ENCODE measurements around the gene DPYD. TPM values are rescaled to one million over a fixed set of nuclear protein-coding genes. Genes with fewer than 3 reads are reported as not detected.

Gene DPYD
- polyA plus RNA-seq, 4 donors = 11.9 to 31.8 (median 26.0) TPM

DNA sequence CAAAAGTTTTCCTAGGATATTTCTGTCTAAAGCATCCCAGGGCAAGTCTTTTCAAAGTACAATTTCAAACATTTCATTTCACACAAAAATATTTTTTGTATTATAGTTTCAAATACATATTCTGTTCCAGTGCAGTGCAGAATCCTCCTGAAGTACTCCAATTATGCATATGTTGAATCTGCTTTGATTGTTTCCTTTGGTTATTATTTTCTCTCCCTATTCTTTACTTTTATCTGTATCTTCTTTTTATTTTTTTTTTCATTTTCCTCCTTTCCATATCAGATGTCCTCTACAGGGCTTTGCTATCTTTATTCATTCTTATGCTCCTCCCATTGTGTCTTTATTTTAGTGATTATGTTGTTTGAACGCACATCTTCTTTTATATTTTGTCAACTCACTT, 274.8 kb downstream of the DPYD start:
- Histone ChIP-seq H3K4me3 (ENCODE audit: low read depth in 1 of 3, low read length in 3 of 3) (no peak overlapping the region), H3K27me3 (ENCODE audit: control insufficient read depth in 3 of 3, insufficient read depth in 3 of 3, low read length in 3 of 3) (no peaks in the 10 kb centered on the region), H3K9me3 (ENCODE audit: control insufficient read depth in 2 of 2, insufficient read depth in 1 of 2, low read depth in 1 of 2, low read length in 1 of 2) (peaks cover 0 to 4% of the 10 kb centered on the region in 2 donors), H3K27ac (ENCODE audit: low read depth in 1 of 3, low read length in 2 of 3) (no peak overlapping the region), H3K36me3 (ENCODE audit: control insufficient read depth in 3 of 3, insufficient read depth in 2 of 3, low read depth in 1 of 3, low read length in 3 of 3) (no peaks in the 10 kb centered on the region), H3K4me1 (ENCODE audit: control insufficient read depth in 3 of 3, insufficient read depth in 2 of 3, low read depth in 1 of 3, low read length in 2 of 3) (no peaks in the 10 kb centered on the region)
- FAIRE-seq (peak; percentile 30), DNase-seq (no peak)
- WGBS, 3 donors = 91 to 100% (median 98%) methylated on average over 1 of the region's 1 CpG

DNA sequence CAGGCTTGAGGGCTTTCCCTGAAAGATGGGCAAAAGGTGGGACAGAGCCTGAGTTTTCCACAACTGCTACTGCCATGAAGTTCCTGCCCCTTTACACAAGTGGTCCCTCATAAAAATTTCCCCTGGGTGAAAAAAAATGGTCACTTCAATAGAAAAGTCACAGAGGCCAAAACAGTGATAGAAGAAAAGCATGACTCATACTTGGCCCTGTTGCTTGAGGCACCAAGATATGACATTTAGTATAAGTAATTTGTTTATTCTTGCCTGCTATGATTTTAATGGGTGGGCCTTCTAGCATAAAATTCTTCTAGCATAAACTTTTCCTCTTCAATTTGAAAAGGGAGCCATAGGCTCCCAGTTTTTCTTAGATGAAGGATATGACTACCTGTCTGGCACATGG, 280.2 kb downstream of the DPYD start:
- no peak overlapping the region for H3K4me3 ChIP-seq (ENCODE audit: low read depth in 1 of 3, low read length in 3 of 3)
- DNase-seq = no peak
- no peaks in the 10 kb centered on the region for H3K4me1 ChIP-seq (ENCODE audit: control insufficient read depth in 3 of 3, insufficient read depth in 2 of 3, low read depth in 1 of 3, low read length in 2 of 3)
- no peaks in the 10 kb centered on the region for H3K27me3 ChIP-seq (ENCODE audit: control insufficient read depth in 3 of 3, insufficient read depth in 3 of 3, low read length in 3 of 3)
- peaks cover 0 to 4% of the 10 kb centered on the region in 2 donors for H3K9me3 ChIP-seq (ENCODE audit: control insufficient read depth in 2 of 2, insufficient read depth in 1 of 2, low read depth in 1 of 2, low read length in 1 of 2)
- FAIRE-seq = no peak
- peaks cover 0 to 1% (median 0%) of the 10 kb centered on the region in 3 donors for H3K36me3 ChIP-seq (ENCODE audit: control insufficient read depth in 3 of 3, insufficient read depth in 2 of 3, low read depth in 1 of 3, low read length in 3 of 3)
- no peak overlapping the region for H3K27ac ChIP-seq (ENCODE audit: low read depth in 1 of 3, low read length in 2 of 3)

GRCh38 chr1:97636941-97637340, 283.9 kb downstream of the DPYD start:
- H3K4me3 ChIP-seq (ENCODE audit: low read depth in 1 of 3, low read length in 3 of 3) = no peak overlapping the region
- H3K4me1 ChIP-seq (ENCODE audit: control insufficient read depth in 3 of 3, insufficient read depth in 2 of 3, low read depth in 1 of 3, low read length in 2 of 3) = no peaks in the 10 kb centered on the region
- no peak for DNase-seq
- no peaks in the 10 kb centered on the region for H3K9me3 ChIP-seq (ENCODE audit: control insufficient read depth in 2 of 2, insufficient read depth in 1 of 2, low read depth in 1 of 2, low read length in 1 of 2)
- H3K36me3 ChIP-seq (ENCODE audit: control insufficient read depth in 3 of 3, insufficient read depth in 2 of 3, low read depth in 1 of 3, low read length in 3 of 3) = peaks cover 0 to 2% (median 0%) of the 10 kb centered on the region in 3 donors
- no peak for FAIRE-seq
- H3K27me3 ChIP-seq (ENCODE audit: control insufficient read depth in 3 of 3, insufficient read depth in 3 of 3, low read length in 3 of 3) = no peaks in the 10 kb centered on the region
- H3K27ac ChIP-seq (ENCODE audit: low read depth in 1 of 3, low read length in 2 of 3) = no peak overlapping the region

DNA sequence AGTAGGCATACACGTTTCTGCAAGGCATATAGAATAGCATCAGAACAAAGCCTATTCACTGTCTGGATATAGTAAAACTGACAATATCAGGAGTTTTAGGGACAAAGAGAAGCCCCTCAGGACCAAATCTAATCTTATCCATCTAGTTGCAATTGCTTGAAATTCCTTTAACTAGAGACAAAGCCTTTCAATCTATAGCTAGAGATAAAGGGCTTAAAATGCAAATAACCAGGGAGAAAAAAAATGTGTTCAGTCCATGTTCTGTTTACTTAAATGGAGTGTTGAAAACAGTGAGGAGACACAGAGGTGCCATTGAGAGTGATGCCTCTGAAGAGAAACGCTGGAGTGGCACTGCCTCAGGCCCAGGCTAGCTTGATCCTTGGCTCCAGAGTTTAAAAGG, 286.1 kb downstream of the DPYD start:
- no peak overlapping the region for H3K27ac ChIP-seq (ENCODE audit: low read depth in 1 of 3, low read length in 2 of 3)
- no peak overlapping the region for H3K4me3 ChIP-seq (ENCODE audit: low read depth in 1 of 3, low read length in 3 of 3)
- H3K27me3 ChIP-seq (ENCODE audit: control insufficient read depth in 3 of 3, insufficient read depth in 3 of 3, low read length in 3 of 3) = no peaks in the 10 kb centered on the region
- FAIRE-seq (no peak), DNase-seq (no peak)
- H3K36me3 ChIP-seq (ENCODE audit: control insufficient read depth in 3 of 3, insufficient read depth in 2 of 3, low read depth in 1 of 3, low read length in 3 of 3) = peaks cover 0 to 2% (median 0%) of the 10 kb centered on the region in 3 donors
- H3K9me3 ChIP-seq (ENCODE audit: control insufficient read depth in 2 of 2, insufficient read depth in 1 of 2, low read depth in 1 of 2, low read length in 1 of 2) = no peaks in the 10 kb centered on the region
- H3K4me1 ChIP-seq (ENCODE audit: control insufficient read depth in 3 of 3, insufficient read depth in 2 of 3, low read depth in 1 of 3, low read length in 2 of 3) = no peaks in the 10 kb centered on the region
- WGBS, 3 donors = 79 to 86% (median 83%) methylated on average over 2 of the region's 2 CpGs

- WGBS, 3 donors = 68 to 93% (median 81%) methylated on average over 2 of the region's 2 CpGs
- Histone ChIP-seq H3K4me3 (ENCODE audit: low read depth in 1 of 3, low read length in 3 of 3) (no peak overlapping the region), H3K36me3 (ENCODE audit: control insufficient read depth in 3 of 3, insufficient read depth in 2 of 3, low read depth in 1 of 3, low read length in 3 of 3) (peaks cover 0 to 2% (median 0%) of the 10 kb centered on the region in 3 donors), H3K4me1 (ENCODE audit: control insufficient read depth in 3 of 3, insufficient read depth in 2 of 3, low read depth in 1 of 3, low read length in 2 of 3) (no peaks in the 10 kb centered on the region), H3K9me3 (ENCODE audit: control insufficient read depth in 2 of 2, insufficient read depth in 1 of 2, low read depth in 1 of 2, low read length in 1 of 2) (no peaks in the 10 kb centered on the region), H3K27ac (ENCODE audit: low read depth in 1 of 3, low read length in 2 of 3) (no peak overlapping the region), H3K27me3 (ENCODE audit: control insufficient read depth in 3 of 3, insufficient read depth in 3 of 3, low read length in 3 of 3) (no peaks in the 10 kb centered on the region)
- no peak for DNase-seq
- FAIRE-seq = peak; percentile 44
These were observed 288.1 kb downstream of the DPYD start for GRCh38 chr1:97632776-97633175.

DNA sequence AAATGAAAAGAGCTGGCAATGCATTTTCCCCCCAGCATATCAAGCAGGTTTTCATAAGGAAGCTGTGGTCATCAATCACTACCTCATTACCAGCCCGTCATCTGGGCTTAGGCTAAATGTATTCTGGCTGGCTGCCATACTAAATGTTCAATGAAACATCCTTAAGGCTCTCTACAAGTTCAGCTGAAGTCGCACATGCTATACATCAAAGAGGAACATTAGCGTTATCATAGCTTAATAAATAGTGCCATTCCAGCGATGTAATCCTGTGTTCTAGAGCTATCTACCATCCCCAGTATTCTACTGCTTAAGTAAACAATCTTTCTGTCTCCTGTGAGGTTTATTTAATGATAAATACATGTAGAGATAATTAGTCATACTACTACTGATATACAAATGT, 288.8 kb downstream of the DPYD start:
- no peaks in the 10 kb centered on the region for H3K27me3 ChIP-seq (ENCODE audit: control insufficient read depth in 3 of 3, insufficient read depth in 3 of 3, low read length in 3 of 3)
- H3K9me3 ChIP-seq (ENCODE audit: control insufficient read depth in 2 of 2, insufficient read depth in 1 of 2, low read depth in 1 of 2, low read length in 1 of 2) = no peaks in the 10 kb centered on the region
- no peaks in the 10 kb centered on the region for H3K4me1 ChIP-seq (ENCODE audit: control insufficient read depth in 3 of 3, insufficient read depth in 2 of 3, low read depth in 1 of 3, low read length in 2 of 3)
- FAIRE-seq (no peak), DNase-seq (peak in 1 of 2 donors; percentile 11)
- peaks cover 0 to 2% (median 0%) of the 10 kb centered on the region in 3 donors for H3K36me3 ChIP-seq (ENCODE audit: control insufficient read depth in 3 of 3, insufficient read depth in 2 of 3, low read depth in 1 of 3, low read length in 3 of 3)
- H3K4me3 ChIP-seq (ENCODE audit: low read depth in 1 of 3, low read length in 3 of 3) = no peak overlapping the region
- WGBS, 3 donors = 54 to 66% (median 63%) methylated on average over 4 of the region's 4 CpGs
- H3K27ac ChIP-seq (ENCODE audit: low read depth in 1 of 3, low read length in 2 of 3) = no peak overlapping the region

DNA sequence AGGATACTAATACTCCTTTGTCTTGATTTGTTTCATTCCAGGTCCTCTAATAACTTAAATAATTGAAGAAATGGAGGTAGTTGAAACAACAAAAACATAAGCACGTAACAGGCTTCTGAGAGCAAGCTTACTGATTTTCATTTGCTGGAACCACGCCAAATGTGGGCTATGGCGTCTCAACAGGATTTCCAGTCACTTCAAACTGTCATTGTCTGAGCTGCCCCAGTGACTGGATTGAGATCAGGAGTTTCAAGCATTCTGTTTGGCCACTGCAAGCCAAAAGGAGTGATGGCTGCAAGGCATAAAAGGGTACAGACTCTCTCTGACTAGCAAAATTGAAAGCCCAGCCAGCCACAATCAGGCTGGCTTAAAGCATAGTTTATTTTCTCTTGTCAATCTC, 289.9 kb downstream of the DPYD start:
- no peaks in the 10 kb centered on the region for H3K27me3 ChIP-seq (ENCODE audit: control insufficient read depth in 3 of 3, insufficient read depth in 3 of 3, low read length in 3 of 3)
- no peak for FAIRE-seq
- H3K27ac ChIP-seq (ENCODE audit: low read depth in 1 of 3, low read length in 2 of 3) = no peak overlapping the region
- 54 to 86% (median 82%) methylated on average over 3 of the region's 3 CpGs for WGBS, 3 donors
- H3K4me1 ChIP-seq (ENCODE audit: control insufficient read depth in 3 of 3, insufficient read depth in 2 of 3, low read depth in 1 of 3, low read length in 2 of 3) = no peaks in the 10 kb centered on the region
- peaks cover 0 to 2% (median 0%) of the 10 kb centered on the region in 3 donors for H3K36me3 ChIP-seq (ENCODE audit: control insufficient read depth in 3 of 3, insufficient read depth in 2 of 3, low read depth in 1 of 3, low read length in 3 of 3)
- H3K4me3 ChIP-seq (ENCODE audit: low read depth in 1 of 3, low read length in 3 of 3) = no peak overlapping the region
- no peaks in the 10 kb centered on the region for H3K9me3 ChIP-seq (ENCODE audit: control insufficient read depth in 2 of 2, insufficient read depth in 1 of 2, low read depth in 1 of 2, low read length in 1 of 2)
- peak; percentile 3 to 4 for DNase-seq

GRCh38 chr1:97630281-97630680, 290.6 kb downstream of the DPYD start:
- Histone ChIP-seq H3K27ac (ENCODE audit: low read depth in 1 of 3, low read length in 2 of 3) (no peak overlapping the region), H3K27me3 (ENCODE audit: control insufficient read depth in 3 of 3, insufficient read depth in 3 of 3, low read length in 3 of 3) (no peaks in the 10 kb centered on the region), H3K36me3 (ENCODE audit: control insufficient read depth in 3 of 3, insufficient read depth in 2 of 3, low read depth in 1 of 3, low read length in 3 of 3) (no peaks in the 10 kb centered on the region), H3K4me1 (ENCODE audit: control insufficient read depth in 3 of 3, insufficient read depth in 2 of 3, low read depth in 1 of 3, low read length in 2 of 3) (no peaks in the 10 kb centered on the region), H3K4me3 (ENCODE audit: low read depth in 1 of 3, low read length in 3 of 3) (no peak overlapping the region), H3K9me3 (ENCODE audit: control insufficient read depth in 2 of 2, insufficient read depth in 1 of 2, low read depth in 1 of 2, low read length in 1 of 2) (no peaks in the 10 kb centered on the region)
- WGBS, 3 donors = 64 to 84% (median 79%) methylated on average over 1 of the region's 1 CpG
- DNase-seq (no peak), FAIRE-seq (no peak)

DNA sequence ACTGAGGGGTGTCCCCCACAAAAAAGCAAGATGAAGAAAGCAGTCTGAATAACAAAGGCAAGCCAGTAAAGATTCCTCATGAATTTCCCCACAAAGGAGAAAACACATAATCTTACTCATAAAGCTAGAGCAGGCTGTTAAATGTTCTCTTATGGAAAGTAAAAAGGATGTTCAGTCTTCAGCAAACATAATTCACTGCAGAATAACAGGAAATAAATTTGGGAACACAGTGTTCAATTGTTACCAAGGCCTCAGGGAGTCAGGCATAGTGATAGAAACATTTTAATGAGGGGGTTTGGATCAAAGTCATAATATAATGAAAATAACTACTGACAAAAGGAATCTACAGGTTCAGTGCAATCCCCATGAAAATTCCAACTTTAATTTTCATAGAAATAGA, 297.6 kb downstream of the DPYD start:
- Histone ChIP-seq H3K27ac (ENCODE audit: low read depth in 1 of 3, low read length in 2 of 3) (no peak overlapping the region), H3K36me3 (ENCODE audit: control insufficient read depth in 3 of 3, insufficient read depth in 2 of 3, low read depth in 1 of 3, low read length in 3 of 3) (no peaks in the 10 kb centered on the region), H3K4me3 (ENCODE audit: low read depth in 1 of 3, low read length in 3 of 3) (no peak overlapping the region), H3K9me3 (ENCODE audit: control insufficient read depth in 2 of 2, insufficient read depth in 1 of 2, low read depth in 1 of 2, low read length in 1 of 2) (no peaks in the 10 kb centered on the region), H3K27me3 (ENCODE audit: control insufficient read depth in 3 of 3, insufficient read depth in 3 of 3, low read length in 3 of 3) (no peaks in the 10 kb centered on the region), H3K4me1 (ENCODE audit: control insufficient read depth in 3 of 3, insufficient read depth in 2 of 3, low read depth in 1 of 3, low read length in 2 of 3) (no peaks in the 10 kb centered on the region)
- no peak for FAIRE-seq
- no peak for DNase-seq
